ENCODE data around the gene DEUP1. TPM values are rescaled to one million over a fixed set of nuclear protein-coding genes. Genes with fewer than 3 reads are reported as not detected.

DEUP1 gene
- total RNA-seq, 1 experiment from 2014 or later, result 0.44 TPM

DNA sequence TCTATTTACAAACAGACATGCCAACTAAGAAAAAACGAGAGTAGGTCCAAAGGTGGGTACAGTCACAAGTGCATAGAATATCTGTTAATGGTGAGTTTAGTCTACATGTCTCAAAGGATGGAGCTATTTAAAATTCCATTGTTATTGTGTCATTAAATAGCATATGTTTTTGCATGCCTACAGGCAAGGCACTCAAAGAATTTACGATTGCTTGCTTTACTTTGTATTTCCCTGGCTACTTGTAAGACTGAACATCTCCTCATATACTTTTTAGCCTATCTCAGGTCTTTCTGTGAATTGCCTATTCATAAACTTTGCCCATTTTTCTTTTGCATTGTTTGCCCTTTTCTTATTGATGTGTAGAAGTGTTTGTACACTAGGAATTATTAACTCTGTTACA lies 39.7 kb downstream of the DEUP1 start (continued):
- TF ChIP-seq NR1H2 (CRISPR knock-in tag; IDR thresholded peaks at IDR 0.05), result no peak
- no peak for TF ChIP-seq JAZF1 (CRISPR knock-in tag; IDR thresholded peaks at IDR 0.05)

DNA sequence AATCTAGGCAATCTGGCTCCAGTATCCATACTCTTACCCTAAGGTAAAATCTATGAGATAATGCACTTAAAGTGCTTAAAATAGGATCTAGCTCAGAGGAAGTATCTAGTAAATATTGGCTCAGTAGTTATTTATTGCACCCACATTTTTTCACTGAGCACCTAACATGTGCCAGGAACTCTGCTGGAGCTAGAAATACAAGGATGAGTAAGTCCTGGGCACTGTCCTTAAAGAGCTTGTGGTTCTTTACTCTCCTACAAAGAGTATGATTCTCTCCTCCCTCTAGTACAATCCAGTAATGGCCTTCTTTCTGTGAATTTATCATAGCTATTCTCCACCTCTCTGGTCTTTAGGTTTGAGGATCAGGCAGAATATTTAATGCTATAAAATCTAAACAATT lies 59.2 kb downstream of the DEUP1 start:
- Mint-ChIP-seq H3K9me3 (no peaks in the 10 kb centered on the region), H3K27ac (no peak overlapping the region), H3K4me1 (peaks cover 25% of the 10 kb centered on the region), H3K27me3 (ENCODE audit: low read depth) (no peaks in the 10 kb centered on the region), H3K36me3 (no peaks in the 10 kb centered on the region), H3K4me3 (no peak overlapping the region)
- DNase-seq (ENCODE audit: low spot score) (no peak), ATAC-seq (no peak)
- CTCF ChIA-PET, result no interaction called here
- POLR2A ChIA-PET, result no interaction called here
- TF ChIP-seq, protein P1, sequence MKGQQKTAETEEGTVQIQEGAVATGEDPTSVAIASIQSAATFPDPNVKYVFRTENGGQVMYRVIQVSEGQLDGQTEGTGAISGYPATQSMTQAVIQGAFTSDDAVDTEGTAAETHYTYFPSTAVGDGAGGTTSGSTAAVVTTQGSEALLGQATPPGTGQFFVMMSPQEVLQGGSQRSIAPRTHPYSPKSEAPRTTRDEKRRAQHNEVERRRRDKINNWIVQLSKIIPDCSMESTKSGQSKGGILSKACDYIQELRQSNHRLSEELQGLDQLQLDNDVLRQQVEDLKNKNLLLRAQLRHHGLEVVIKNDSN (CRISPR knock-in tag; IDR thresholded peaks at IDR 0.05), result no peak
- no peak for TF ChIP-seq GRHL2 (CRISPR knock-in tag; IDR thresholded peaks at IDR 0.05; ENCODE audit: insufficient replicate concordance, severe bottlenecking)
- TF ChIP-seq, protein P2, sequence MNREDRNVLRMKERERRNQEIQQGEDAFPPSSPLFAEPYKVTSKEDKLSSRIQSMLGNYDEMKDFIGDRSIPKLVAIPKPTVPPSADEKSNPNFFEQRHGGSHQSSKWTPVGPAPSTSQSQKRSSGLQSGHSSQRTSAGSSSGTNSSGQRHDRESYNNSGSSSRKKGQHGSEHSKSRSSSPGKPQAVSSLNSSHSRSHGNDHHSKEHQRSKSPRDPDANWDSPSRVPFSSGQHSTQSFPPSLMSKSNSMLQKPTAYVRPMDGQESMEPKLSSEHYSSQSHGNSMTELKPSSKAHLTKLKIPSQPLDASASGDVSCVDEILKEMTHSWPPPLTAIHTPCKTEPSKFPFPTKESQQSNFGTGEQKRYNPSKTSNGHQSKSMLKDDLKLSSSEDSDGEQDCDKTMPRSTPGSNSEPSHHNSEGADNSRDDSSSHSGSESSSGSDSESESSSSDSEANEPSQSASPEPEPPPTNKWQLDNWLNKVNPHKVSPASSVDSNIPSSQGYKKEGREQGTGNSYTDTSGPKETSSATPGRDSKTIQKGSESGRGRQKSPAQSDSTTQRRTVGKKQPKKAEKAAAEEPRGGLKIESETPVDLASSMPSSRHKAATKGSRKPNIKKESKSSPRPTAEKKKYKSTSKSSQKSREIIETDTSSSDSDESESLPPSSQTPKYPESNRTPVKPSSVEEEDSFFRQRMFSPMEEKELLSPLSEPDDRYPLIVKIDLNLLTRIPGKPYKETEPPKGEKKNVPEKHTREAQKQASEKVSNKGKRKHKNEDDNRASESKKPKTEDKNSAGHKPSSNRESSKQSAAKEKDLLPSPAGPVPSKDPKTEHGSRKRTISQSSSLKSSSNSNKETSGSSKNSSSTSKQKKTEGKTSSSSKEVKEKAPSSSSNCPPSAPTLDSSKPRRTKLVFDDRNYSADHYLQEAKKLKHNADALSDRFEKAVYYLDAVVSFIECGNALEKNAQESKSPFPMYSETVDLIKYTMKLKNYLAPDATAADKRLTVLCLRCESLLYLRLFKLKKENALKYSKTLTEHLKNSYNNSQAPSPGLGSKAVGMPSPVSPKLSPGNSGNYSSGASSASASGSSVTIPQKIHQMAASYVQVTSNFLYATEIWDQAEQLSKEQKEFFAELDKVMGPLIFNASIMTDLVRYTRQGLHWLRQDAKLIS (CRISPR knock-in tag; IDR thresholded peaks at IDR 0.05; ENCODE audit: borderline replicate concordance), result no peak
- no peak for TF ChIP-seq CREM (CRISPR knock-in tag; IDR thresholded peaks at IDR 0.05)
- no peak for TF ChIP-seq EMX1 (CRISPR knock-in tag; IDR thresholded peaks at IDR 0.05)
- no peak for TF ChIP-seq SMAD4 (CRISPR knock-in tag; IDR thresholded peaks at IDR 0.05)
- no peak for TF ChIP-seq NFYB (CRISPR knock-in tag; conservative IDR thresholded peaks at IDR 0.05; ENCODE audit: low read depth)
- no peak for TF ChIP-seq TCF7 (CRISPR knock-in tag; IDR thresholded peaks at IDR 0.05; ENCODE audit: low read depth)
- no peak for TF ChIP-seq NFE2L1 (CRISPR knock-in tag; IDR thresholded peaks at IDR 0.05)
- TF ChIP-seq, protein P3, sequence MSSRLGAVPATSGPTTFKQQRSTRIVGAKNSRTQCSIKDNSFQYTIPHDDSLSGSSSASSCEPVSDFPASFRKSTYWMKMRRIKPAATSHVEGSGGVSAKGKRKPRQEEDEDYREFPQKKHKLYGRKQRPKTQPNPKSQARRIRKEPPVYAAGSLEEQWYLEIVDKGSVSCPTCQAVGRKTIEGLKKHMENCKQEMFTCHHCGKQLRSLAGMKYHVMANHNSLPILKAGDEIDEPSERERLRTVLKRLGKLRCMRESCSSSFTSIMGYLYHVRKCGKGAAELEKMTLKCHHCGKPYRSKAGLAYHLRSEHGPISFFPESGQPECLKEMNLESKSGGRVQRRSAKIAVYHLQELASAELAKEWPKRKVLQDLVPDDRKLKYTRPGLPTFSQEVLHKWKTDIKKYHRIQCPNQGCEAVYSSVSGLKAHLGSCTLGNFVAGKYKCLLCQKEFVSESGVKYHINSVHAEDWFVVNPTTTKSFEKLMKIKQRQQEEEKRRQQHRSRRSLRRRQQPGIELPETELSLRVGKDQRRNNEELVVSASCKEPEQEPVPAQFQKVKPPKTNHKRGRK (CRISPR knock-in tag; IDR thresholded peaks at IDR 0.05; ENCODE audit: borderline replicate concordance), result no peak
- TF ChIP-seq, protein P4, sequence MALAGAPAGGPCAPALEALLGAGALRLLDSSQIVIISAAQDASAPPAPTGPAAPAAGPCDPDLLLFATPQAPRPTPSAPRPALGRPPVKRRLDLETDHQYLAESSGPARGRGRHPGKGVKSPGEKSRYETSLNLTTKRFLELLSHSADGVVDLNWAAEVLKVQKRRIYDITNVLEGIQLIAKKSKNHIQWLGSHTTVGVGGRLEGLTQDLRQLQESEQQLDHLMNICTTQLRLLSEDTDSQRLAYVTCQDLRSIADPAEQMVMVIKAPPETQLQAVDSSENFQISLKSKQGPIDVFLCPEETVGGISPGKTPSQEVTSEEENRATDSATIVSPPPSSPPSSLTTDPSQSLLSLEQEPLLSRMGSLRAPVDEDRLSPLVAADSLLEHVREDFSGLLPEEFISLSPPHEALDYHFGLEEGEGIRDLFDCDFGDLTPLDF (CRISPR knock-in tag; IDR thresholded peaks at IDR 0.05), result no peak
- TF ChIP-seq, protein P5, sequence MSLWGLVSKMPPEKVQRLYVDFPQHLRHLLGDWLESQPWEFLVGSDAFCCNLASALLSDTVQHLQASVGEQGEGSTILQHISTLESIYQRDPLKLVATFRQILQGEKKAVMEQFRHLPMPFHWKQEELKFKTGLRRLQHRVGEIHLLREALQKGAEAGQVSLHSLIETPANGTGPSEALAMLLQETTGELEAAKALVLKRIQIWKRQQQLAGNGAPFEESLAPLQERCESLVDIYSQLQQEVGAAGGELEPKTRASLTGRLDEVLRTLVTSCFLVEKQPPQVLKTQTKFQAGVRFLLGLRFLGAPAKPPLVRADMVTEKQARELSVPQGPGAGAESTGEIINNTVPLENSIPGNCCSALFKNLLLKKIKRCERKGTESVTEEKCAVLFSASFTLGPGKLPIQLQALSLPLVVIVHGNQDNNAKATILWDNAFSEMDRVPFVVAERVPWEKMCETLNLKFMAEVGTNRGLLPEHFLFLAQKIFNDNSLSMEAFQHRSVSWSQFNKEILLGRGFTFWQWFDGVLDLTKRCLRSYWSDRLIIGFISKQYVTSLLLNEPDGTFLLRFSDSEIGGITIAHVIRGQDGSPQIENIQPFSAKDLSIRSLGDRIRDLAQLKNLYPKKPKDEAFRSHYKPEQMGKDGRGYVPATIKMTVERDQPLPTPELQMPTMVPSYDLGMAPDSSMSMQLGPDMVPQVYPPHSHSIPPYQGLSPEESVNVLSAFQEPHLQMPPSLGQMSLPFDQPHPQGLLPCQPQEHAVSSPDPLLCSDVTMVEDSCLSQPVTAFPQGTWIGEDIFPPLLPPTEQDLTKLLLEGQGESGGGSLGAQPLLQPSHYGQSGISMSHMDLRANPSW (CRISPR knock-in tag; conservative IDR thresholded peaks at IDR 0.05; ENCODE audit: low read depth), result no peak
- TF ChIP-seq, protein P6, sequence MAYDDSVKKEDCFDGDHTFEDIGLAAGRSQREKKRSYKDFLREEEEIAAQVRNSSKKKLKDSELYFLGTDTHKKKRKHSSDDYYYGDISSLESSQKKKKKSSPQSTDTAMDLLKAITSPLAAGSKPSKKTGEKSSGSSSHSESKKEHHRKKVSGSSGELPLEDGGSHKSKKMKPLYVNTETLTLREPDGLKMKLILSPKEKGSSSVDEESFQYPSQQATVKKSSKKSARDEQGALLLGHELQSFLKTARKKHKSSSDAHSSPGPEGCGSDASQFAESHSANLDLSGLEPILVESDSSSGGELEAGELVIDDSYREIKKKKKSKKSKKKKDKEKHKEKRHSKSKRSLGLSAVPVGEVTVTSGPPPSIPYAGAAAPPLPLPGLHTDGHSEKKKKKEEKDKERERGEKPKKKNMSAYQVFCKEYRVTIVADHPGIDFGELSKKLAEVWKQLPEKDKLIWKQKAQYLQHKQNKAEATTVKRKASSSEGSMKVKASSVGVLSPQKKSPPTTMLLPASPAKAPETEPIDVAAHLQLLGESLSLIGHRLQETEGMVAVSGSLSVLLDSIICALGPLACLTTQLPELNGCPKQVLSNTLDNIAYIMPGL (CRISPR knock-in tag; IDR thresholded peaks at IDR 0.05), result no peak
- TF ChIP-seq SP1 (CRISPR knock-in tag; conservative IDR thresholded peaks at IDR 0.05), result no peak
